Subcutaneous adipose tissue (tissue), 4 donors: Measurements from ENCODE around the gene OCEL1. TPM values are rescaled to one million over a fixed set of nuclear protein-coding genes. Genes with fewer than 3 reads are reported as not detected.

ENCODE experiments used
- total RNA-seq, 4 donors: library from RNA; depleted of rRNA; stranded (reverse); fragments of >200 nt; gene quantifications; one replicate each; pipeline ENCODE4 v1.1.0, GENCODE V29; 2016
- TF ChIP-seq, protein P1 (sequence below): fragments of 450-650 bp; IDR thresholded peaks from one replicate; pipeline ENCODE4 v1.5.1; 2016; ENCODE audit warnings: low read depth, mild to moderate bottlenecking, control low read depth, antibody characterized with exemption, moderate library complexity

Gene OCEL1
- total RNA-seq, 4 donors from 2014 or later = 8.8 to 16.2 (median 12.0) TPM

DNA sequence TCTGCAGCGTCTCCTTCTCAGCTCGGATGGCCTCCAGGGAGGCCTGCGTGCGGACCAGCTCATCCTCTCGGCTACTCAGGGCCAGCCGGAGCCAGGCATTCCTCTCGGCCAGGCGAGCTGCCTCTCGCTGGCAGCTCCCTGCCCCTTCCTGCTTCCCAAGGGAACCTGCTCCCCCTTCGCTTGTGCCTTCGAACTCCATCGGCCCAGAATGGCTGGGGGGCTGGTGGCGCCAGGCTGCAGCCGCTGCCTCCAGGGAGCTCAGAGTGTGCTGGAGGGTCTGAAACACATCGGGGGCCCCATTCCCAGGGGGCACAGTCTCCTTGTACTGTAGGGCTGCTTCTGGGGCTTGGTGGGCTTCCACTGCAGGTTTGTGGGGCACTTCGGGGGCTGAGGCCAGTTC, 36.5 kb downstream of the OCEL1 start:
- TF ChIP-seq, protein P1, sequence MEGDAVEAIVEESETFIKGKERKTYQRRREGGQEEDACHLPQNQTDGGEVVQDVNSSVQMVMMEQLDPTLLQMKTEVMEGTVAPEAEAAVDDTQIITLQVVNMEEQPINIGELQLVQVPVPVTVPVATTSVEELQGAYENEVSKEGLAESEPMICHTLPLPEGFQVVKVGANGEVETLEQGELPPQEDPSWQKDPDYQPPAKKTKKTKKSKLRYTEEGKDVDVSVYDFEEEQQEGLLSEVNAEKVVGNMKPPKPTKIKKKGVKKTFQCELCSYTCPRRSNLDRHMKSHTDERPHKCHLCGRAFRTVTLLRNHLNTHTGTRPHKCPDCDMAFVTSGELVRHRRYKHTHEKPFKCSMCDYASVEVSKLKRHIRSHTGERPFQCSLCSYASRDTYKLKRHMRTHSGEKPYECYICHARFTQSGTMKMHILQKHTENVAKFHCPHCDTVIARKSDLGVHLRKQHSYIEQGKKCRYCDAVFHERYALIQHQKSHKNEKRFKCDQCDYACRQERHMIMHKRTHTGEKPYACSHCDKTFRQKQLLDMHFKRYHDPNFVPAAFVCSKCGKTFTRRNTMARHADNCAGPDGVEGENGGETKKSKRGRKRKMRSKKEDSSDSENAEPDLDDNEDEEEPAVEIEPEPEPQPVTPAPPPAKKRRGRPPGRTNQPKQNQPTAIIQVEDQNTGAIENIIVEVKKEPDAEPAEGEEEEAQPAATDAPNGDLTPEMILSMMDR = no peak

DNA sequence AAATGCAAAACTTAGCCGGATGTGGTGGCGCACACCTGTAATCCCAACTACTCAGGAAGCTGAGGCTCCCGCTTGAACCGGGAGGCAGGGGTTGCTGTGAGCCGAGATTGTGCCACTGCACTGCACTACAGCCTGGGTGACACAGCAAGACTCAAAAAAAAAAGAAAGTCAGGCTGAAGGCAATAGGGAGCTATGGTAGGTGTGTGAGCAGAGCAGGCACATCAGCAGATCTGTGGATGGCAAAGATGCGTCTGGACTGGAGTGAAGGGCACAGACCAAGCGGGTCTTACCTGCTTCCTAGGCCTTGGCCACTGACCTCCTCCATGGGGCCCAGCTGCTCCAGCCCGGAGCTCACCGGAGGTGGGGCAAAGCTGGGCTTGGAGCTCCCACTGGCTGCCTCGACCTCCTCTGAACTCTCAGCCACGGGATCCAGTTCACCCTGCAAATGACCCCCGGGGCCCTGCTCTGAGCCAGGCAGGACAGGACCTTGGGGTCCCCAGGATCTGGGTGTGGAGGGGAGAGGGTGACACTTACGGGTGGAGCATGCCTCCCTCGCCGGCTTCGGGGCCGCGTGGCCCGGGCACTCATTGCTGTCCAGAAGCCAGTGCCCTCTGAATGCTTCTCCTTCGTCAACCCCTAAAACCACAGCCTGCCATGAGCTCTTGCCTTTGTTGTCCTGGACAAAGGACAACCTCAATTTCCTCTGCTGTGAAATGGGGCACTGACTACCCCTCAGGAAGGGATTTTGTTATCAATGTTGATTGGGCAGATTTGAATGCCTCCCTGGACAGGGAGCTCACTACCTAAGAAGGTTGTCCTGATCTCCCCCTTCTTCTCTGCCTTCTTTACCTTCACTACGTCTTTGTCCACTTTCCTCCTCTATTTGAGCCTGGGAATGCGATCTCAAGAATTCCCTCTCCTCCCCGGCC, 38.0 kb downstream of the OCEL1 start:
- TF ChIP-seq, protein P1 = no peak

DNA sequence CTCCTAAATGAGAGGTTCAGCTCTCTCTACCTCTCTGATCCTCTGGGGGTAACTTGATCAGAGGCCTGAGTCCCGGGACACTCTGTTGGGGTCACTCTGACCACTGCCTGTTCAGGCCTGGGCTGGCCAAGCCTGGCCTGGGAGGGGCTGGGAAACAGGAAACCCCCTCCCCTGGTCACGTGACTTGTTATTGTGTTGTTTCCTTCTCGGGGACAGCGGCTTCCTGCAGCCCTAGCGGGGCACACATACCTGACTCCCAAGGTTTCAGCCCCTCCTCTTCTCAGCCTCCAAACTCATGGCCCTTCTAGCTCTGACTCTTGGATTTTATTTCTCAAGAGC, 38.6 kb downstream of the OCEL1 start, which contains the start of gene USHBP1:
Gene USHBP1 (minus strand): TSS at position 105 of the 339 bp plus-strand sequence. CDS start 446 bp downstream, outside the sequence.
- TF ChIP-seq, protein P1 = no peak

DNA sequence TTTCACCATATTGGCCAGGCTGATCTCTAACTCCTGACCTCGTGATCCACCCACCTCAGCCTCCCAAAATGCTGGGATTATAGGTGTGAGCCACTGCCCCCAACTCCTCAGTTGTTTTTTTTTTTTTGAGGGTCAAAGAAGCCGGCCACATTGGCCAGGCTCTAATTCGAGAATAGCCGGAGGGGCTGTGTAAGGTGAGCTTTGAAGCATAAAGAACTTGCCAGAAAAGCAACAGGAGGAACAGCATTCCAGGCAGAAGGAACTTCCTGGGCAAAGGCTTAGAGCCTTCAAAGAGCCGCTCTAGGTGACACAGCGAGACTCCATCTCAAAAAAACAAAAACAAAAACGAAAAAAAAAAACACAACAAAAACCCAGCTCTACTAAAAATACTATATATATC, 40.0 kb downstream of the OCEL1 start:
- TF ChIP-seq, protein P1 = no peak

DNA sequence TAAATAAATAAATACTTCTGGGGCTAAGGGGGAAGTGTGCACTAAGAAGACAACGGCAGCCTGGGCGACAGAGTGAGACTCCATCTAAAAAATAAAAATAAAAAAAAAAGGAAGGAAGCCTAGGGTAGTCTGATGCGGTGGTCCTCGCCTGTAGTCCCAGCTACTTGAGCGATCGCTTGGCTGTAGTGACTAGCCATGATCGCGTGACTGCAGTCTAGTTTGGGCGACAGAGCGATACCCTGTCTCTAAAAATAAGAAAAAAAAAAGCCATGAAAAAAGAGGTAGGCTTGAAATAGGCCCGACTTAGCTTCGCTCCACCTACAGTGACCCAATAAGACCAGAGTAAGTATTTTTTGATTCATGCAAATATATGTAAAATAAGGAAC, 40.6 kb downstream of the OCEL1 start:
- TF ChIP-seq, protein P1 = no peak

DNA sequence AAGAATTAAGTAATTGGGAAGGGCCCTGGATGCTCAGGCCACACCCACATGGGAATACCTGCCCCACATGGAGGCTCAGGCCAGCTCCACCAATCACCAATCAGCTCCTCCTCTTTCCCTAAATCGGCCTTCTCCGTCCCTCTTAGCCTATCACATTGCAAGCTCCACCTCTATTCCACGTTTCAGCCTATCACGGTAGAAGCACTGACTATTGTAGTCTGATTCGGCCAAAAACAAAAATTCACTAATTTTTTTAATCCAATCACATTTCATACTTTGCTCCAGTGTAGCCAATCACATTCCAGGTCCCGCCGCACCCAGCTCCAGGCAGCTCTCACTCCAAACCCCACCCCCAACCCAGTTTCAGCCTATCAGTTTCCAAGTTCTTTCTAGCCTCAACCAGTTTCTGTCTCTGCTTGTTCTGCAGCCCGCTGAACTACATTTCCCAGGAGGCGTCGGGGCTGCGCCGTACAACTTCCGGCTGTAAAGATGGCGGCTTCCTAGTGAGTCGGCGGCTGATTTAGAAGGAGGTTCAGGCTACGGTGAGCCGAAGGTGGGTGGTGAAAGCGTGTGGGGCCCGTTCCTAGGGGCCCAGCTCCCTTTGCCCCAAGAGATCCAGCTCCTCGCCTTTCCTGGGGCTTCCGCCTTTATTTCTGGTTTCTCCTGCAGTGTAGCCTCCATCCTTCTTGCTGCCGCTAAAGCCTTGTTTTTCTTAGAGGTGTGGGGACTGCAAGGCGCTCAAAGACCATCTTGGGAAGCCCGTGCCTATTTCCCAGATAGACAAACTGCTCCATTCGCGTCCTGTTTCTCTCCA, 41.2 kb downstream of the OCEL1 start, which contains the start of gene BABAM1:
Gene BABAM1 (plus strand): TSS at position 469 of the 814 bp plus-strand sequence. CDS start 1,364 bp downstream, outside the sequence.
- TF ChIP-seq, protein P1 = no peak

DNA sequence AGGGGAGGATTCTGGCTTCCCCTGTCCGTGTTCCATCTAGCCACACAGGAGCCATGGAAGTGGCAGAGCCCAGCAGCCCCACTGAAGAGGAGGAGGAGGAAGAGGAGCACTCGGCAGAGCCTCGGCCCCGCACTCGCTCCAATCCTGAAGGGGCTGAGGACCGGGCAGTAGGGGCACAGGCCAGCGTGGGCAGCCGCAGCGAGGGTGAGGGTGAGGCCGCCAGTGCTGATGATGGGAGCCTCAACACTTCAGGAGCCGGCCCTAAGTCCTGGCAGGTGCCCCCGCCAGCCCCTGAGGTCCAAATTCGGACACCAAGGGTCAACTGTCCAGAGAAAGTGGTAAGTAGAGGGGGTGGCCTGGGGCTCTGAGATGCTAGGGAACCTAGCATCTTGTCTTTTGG, 42.7 kb downstream of the OCEL1 start:
- TF ChIP-seq, protein P1 = no peak
